Right cardiac atrium (tissue), 5 donors: ENCODE data around the gene SEMA6B. TPM values are rescaled to one million over a fixed set of nuclear protein-coding genes. Genes with fewer than 3 reads are reported as not detected.
A peak's percentile ranks its signal among the peaks of the same experiment; 100 is the strongest.
"Not testable (repeated sequence)": the region's sequence is repeated elsewhere in the genome, so short reads cannot be mapped to it uniquely, and the experiment has no call there.

ENCODE experiments used
- ATAC-seq, 2 donors: fragments of 200-7000 bp; cut with Tn5 transposase; one replicate each; pipeline versions ENCODE4 v1.8.0 to v1.9.1; 2020; ENCODE audit warnings: moderate library complexity in 2 of 2, mild to moderate bottlenecking in 1 of 2
- DNase-seq, 3 donors: peaks; one replicate each; pipeline ENCODE4 v3.0.0-alpha.2; 2020
- H3K27ac ChIP-seq: one replicate; pipeline ENCODE4 v1.5.1; 2013; ENCODE audit warnings: mild to moderate bottlenecking, low read length, control low read depth, moderate library complexity
- H3K27me3 ChIP-seq: one replicate; pipeline ENCODE4 v1.6.1; 2013; ENCODE audit not compliant: control insufficient read depth, insufficient read depth
- H3K4me1 ChIP-seq: one replicate; pipeline ENCODE4 v1.6.1; 2013; ENCODE audit warnings: low read length; ENCODE audit not compliant: control insufficient read depth, insufficient read depth
- H3K4me3 ChIP-seq: one replicate; pipeline ENCODE4 v1.5.1; 2013; ENCODE audit warnings: low read length, control low read depth
- H3K9me3 ChIP-seq: one replicate; pipeline ENCODE4 v1.6.1; 2013; ENCODE audit warnings: low read length; ENCODE audit not compliant: control insufficient read depth
- WGBS: extraction: QIAGEN DNeasy Blood & Tissue Kit; methylation state at CpG from one replicate; pipeline ENCODE4 v1.1.7; 2013; 5-methylcytosine and 5-hydroxymethylcytosine counted together
- intact Hi-C, 4 donors: fragments of 100-400 bp; cut with DNase I; formaldehyde crosslinking; loops; one replicate each; pipeline versions ENCODE4 v1.11.0 to v1.14.0; 2022 to 2023
- polyA plus RNA-seq: library from polyadenylated mRNA; stranded (reverse); fragments of 200-250 nt; gene quantifications from one replicate; pipeline ENCODE4 v1.2.3, GENCODE V29; 2013
- total RNA-seq, 4 donors: library from RNA; stranded (reverse); fragmentation: NEBNext Ultra II Directional; extraction: Animal tissue kit (Norgen Biotek cat#: 25700); gene quantifications; one replicate each; pipeline ENCODE4 v1.2.1, GENCODE V29; 2021
- donor health status: healthy with polysubstance abuse.
- donor health status: DM: no; HTN: yes; CAD: no.
- donor health status: DM: no; HTN: no; CAD: no.
- donor health status: DM: no; HTN: yes; CAD: no; lungs with severe emphysema.
- donor health status: DM: yes; HTN: yes; CAD: no.

Gene SEMA6B
- total and polyA plus RNA-seq, 5 donors: 4.2 to 11.5 (median 8.9) TPM

DNA sequence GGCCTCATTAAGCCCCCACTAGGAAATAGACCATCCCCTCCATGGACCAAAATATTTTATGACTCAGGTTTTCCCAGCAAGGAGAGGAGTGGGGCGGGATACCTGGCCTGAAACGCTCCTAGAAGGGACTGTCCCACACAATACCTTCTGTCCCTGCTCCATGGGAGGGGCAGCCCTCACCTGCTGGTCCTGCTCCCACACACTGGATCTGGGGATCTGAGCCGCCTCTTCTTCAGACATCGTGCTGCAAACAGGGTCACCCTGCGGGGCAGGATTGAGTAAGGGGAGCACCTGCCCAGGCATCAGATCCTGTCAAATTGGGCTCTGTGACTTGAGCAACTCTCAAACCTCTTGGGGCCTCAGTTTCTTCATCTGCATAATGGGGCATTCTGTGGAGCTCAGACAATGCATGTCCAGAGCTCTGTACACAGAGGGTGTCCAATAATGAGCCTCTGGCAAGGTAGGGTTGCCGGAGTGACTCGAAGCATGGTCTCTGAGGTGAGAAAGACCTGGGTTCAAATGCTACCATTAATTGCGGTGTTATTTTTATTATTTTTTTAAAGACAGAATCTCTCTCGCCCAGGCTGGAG is 25.6 kb downstream of the SEMA6B start:
- WGBS: 84% methylated on average over 9 of the region's 9 CpGs
- no peaks in the 10 kb centered on the region for H3K4me1 ChIP-seq
- no peak overlapping the region for H3K4me3 ChIP-seq
- DNase-seq (no peak), ATAC-seq (no peak)
- intact Hi-C loops: no loop called here
- H3K9me3 ChIP-seq: no peaks in the 10 kb centered on the region
- no peak overlapping the region for H3K27ac ChIP-seq
- no peaks in the 10 kb centered on the region for H3K27me3 ChIP-seq

GRCh38 chr19:4533334-4533733 is 26.1 kb downstream of the SEMA6B start:
- intact Hi-C loops: no loop called here
- DNase-seq (no peak), ATAC-seq (no peak)
- H3K9me3 ChIP-seq: no peaks in the 10 kb centered on the region
- 80% methylated on average over 9 of the region's 9 CpGs for WGBS
- H3K27me3 ChIP-seq: no peaks in the 10 kb centered on the region
- no peak overlapping the region for H3K27ac ChIP-seq
- no peaks in the 10 kb centered on the region for H3K4me1 ChIP-seq
- H3K4me3 ChIP-seq: no peak overlapping the region

DNA sequence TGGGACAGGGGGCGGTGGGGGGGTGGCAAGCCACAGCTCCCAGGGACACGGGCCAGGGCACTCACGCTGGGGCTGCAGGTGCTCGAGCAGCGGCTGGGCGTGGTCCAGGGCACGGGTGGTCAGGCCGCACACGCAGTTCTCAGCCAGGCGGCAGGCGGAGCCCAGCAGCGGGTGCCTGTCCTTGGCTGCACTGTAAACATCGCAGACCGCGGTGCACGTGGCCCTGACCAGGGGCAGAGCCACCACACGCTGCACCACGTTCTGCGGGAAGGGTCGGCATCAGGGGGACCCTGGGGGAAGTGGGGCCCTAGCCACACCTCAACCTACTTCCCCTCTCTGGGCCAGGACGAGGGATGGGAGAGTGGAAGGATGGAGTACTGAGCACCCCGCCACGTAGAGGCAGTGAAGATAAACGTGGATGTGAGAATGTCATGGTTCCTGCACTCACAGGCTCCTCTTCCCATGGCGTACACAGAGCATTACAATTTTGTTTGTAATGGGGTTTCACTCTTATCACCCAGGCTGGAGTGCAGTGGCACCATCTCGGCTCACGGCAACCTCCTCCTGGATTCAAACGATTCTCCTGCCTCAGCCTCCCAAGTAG is 27.8 kb downstream of the SEMA6B start:
- Histone ChIP-seq H3K27me3 (no peaks in the 10 kb centered on the region), H3K9me3 (no peaks in the 10 kb centered on the region), H3K4me1 (no peaks in the 10 kb centered on the region), H3K27ac (no peak overlapping the region), H3K4me3 (no peak overlapping the region)
- intact Hi-C loops: no loop called here
- peak in 1 of 3 donors; percentile 47 for DNase-seq
- WGBS: 61% methylated on average over 28 of the region's 28 CpGs
- ATAC-seq: no peak

GRCh38 chr19:4529924-4530522 is 29.5 kb downstream of the SEMA6B start:
- no peaks in the 10 kb centered on the region for H3K27me3 ChIP-seq
- no peak overlapping the region for H3K4me3 ChIP-seq
- ATAC-seq (no peak), DNase-seq (peak in 1 of 3 donors; percentile 25)
- no peaks in the 10 kb centered on the region for H3K4me1 ChIP-seq
- intact Hi-C loops: no loop called here
- 76% methylated on average over 14 of the region's 14 CpGs for WGBS
- H3K9me3 ChIP-seq: no peaks in the 10 kb centered on the region
- no peak overlapping the region for H3K27ac ChIP-seq

GRCh38 chr19:4528843-4529242 is 30.6 kb downstream of the SEMA6B start:
- no peaks in the 10 kb centered on the region for H3K27me3 ChIP-seq
- no peak overlapping the region for H3K4me3 ChIP-seq
- 60% methylated on average over 15 of the region's 15 CpGs for WGBS
- no peak overlapping the region for H3K27ac ChIP-seq
- ATAC-seq (no peak), DNase-seq (no peak)
- H3K9me3 ChIP-seq: no peaks in the 10 kb centered on the region
- intact Hi-C loops: no loop called here
- no peaks in the 10 kb centered on the region for H3K4me1 ChIP-seq

DNA sequence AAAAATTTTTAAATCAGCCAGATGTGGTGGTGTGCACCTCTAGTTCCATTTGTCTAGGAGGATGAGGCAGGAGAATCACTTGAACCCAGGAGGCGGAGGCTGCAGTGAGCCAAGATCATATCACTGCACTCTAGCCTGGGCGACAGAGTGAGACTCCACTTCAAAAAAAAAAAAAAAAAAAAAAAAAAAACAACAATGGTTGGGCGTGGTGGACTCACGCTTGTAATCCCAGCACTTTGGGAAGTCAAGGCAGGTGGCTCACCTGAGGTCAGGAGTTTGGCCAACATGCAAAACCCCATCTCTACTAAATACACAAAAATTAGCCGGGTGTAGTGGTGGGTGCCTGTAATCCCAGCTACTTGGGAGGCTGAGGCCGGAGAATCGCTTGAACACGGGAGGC is 32.1 kb downstream of the SEMA6B start:
- H3K9me3 ChIP-seq, H3K27ac ChIP-seq, ATAC-seq, intact Hi-C loops, DNase-seq, H3K4me3 ChIP-seq, H3K27me3 ChIP-seq, H3K4me1 ChIP-seq: not testable (repeated sequence)
- 86% methylated on average over 8 of the region's 8 CpGs for WGBS

DNA sequence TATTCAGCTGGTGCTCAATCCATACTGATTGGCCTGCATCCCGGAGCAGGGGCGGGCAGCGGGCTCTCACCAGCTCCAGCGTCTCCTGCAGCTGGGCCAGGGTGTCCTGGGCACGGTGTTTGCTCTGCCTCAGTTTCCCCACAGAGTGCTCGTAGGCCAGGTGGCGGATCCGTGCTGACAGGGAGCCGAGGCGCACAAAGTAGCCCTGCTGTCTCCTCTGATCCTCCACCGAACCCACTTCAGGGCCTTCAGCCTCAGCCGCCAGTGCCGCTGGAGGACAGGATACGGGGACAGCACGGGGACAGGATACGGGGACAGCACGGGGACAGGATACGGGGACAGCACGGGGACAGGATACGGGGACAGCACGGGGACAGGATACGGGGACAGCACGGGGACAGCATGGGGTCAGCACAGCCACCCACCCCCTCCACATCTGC is 33.9 kb downstream of the SEMA6B start:
- no peaks in the 10 kb centered on the region for H3K27me3 ChIP-seq
- no peak overlapping the region for H3K4me3 ChIP-seq
- no peaks in the 10 kb centered on the region for H3K4me1 ChIP-seq
- DNase-seq (peak in 1 of 3 donors; percentile 44), ATAC-seq (no peak)
- H3K9me3 ChIP-seq: no peaks in the 10 kb centered on the region
- intact Hi-C loops: no loop called here
- H3K27ac ChIP-seq: no peak overlapping the region
- 52% methylated on average over 23 of the region's 23 CpGs for WGBS

- 66% methylated on average over 23 of the region's 23 CpGs for WGBS
- DNase-seq (peak in 2 of 3 donors; percentile 82 to 84), ATAC-seq (peak; percentile 31 to 53)
- Histone ChIP-seq H3K27me3 (no peaks in the 10 kb centered on the region), H3K27ac (no peak overlapping the region), H3K9me3 (no peaks in the 10 kb centered on the region), H3K4me1 (no peaks in the 10 kb centered on the region), H3K4me3 (no peak overlapping the region)
- intact Hi-C loops: no loop called here
Measured at GRCh38 chr19:4524808-4525562, 34.5 kb downstream of the SEMA6B start.

DNA sequence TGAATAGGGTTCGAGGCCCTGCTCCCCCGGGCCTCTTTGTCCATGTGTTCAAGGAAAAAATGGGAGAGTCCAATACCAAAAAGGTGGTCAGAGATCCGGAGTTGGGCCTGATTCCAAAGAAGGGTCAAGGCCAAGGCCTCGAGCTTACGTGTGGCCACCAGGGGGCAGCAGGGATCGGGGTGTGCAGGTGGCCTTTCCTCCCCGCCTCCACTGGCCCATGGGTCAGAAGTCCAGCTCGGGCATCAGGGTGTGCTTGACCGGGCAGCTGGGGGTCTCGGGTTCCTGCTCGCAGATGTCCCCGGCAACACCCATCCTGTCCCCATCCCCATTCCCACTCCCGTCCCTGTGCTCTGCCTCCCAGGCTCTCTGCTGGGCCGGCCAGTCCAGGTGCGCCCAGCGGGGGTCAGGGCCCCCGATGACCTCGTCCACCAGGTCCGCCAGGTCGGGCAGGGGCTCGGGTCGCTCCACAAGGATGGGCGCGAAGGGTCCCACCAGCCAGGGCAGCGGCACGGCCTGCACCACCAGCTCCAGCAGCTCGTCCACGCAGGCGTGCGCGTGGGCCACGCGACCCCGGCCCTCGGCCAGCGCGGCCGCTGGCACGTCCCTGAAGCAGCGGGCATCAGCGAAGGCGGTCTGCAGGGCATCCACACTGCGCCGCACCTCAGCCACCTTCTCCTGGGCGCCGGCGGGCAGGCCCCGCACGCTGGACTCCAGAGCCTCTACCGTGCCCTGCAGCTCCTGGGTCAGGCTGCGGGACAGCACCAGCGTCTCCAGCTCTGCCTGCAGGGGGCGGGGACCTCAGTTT is 36.0 kb downstream of the SEMA6B start:
- Histone ChIP-seq H3K9me3 (no peaks in the 10 kb centered on the region), H3K4me1 (no peaks in the 10 kb centered on the region), H3K27me3 (no peaks in the 10 kb centered on the region), H3K27ac (no peak overlapping the region), H3K4me3 (no peak overlapping the region)
- DNase-seq: peak in 2 of 3 donors; percentile 55 to 82
- 76% methylated on average over 53 of the region's 53 CpGs for WGBS
- intact Hi-C loops: no loop called here
- ATAC-seq: no peak

GRCh38 chr19:4522291-4523002 is 37.0 kb downstream of the SEMA6B start:
- WGBS: 86% methylated on average over 15 of the region's 15 CpGs
- H3K27ac ChIP-seq: no peak overlapping the region
- ATAC-seq (no peak), DNase-seq (no peak)
- intact Hi-C loops: no loop called here
- no peaks in the 10 kb centered on the region for H3K9me3 ChIP-seq
- no peak overlapping the region for H3K4me3 ChIP-seq
- H3K4me1 ChIP-seq: no peaks in the 10 kb centered on the region
- H3K27me3 ChIP-seq: no peaks in the 10 kb centered on the region
